BLaER1 treated with 17β-estradiol and CSF1 and Interleukin-3, amounts not matched to agents 10 nM and 100 nM (cell line): ENCODE measurements around the gene SAMD8.

Experiments
- H3K27ac ChIP-seq, 11 experiments: shearing (Covaris generic); formaldehyde crosslinking; 2 replicates each; pipeline ENCODE4 v1.8.1; 2022
- H3K27me3 ChIP-seq, 11 experiments: shearing (Covaris generic); formaldehyde crosslinking; 2 replicates each; pipeline ENCODE4 v1.8.1; 2022
- H3K36me3 ChIP-seq, 11 experiments: shearing (Covaris generic); formaldehyde crosslinking; 2 replicates each; pipeline ENCODE4 v1.8.1; 2022
- H3K4me1 ChIP-seq, 10 experiments: shearing (Covaris generic); formaldehyde crosslinking; 2 replicates each; pipeline ENCODE4 v1.8.1; 2022
- H3K4me2 ChIP-seq, 11 experiments: shearing (Covaris generic); formaldehyde crosslinking; 2 replicates each; pipeline ENCODE4 v1.8.1; 2022
- H3K4me3 ChIP-seq, 10 experiments: shearing (Covaris generic); formaldehyde crosslinking; 2 replicates each; pipeline ENCODE4 v1.8.1; 2022
- H3K9ac ChIP-seq, 11 experiments: shearing (Covaris generic); formaldehyde crosslinking; 2 replicates each; pipeline ENCODE4 v1.8.1; 2022
- H3K9me3 ChIP-seq, 11 experiments: shearing (Covaris generic); formaldehyde crosslinking; replicated peaks in 1 of 11; 2 replicates each; pipeline ENCODE4 v1.8.1; 2022
- H4K20me1 ChIP-seq, 11 experiments: shearing (Covaris generic); formaldehyde crosslinking; 2 replicates each; pipeline ENCODE4 v1.8.1; 2022
- Cebpa-rat ChIP-seq, 11 experiments: shearing (Covaris generic); IDR thresholded peaks; 2 replicates each; pipeline ENCODE4 v1.8.1; 2022

SAMD8 gene

DNA sequence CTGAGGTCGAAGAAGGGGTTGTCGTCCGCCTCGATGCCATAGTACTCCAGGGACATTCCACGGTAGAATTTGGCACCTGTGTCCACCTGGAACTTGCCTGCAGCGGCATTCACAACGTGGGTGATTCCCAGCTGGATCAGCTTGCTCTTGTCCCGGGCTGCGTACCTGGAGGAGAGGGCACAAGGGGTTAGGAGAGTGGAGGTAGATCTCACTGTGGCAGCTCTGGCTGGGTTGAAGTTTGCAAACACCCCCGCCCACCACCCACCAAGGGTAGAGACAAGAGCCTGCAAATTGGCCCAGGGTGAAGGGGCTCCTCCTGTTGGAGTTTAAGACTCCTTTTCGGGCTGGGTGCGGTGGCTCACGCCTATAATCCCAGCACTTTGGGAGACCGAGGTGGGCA lies 15.8 kb upstream of the SAMD8 start:
- Histone ChIP-seq H4K20me1 (no peaks in the 10 kb centered on the region; a peak in 1 of 22 replicates), H3K9me3 (peaks cover 0 to 4% (median 0%) of the 10 kb centered on the region in 11 experiments; a peak in 3 of 22 replicates), H3K27me3 (no peaks in the 10 kb centered on the region), H3K27ac (no peak overlapping the region), H3K4me1 (peaks cover 5 to 21% (median 11%) of the 10 kb centered on the region in 10 experiments), H3K36me3 (no peaks in the 10 kb centered on the region), H3K4me2 (no peak overlapping the region), H3K4me3 (no peak overlapping the region), H3K9ac (no peak overlapping the region)
- TF ChIP-seq Cebpa-rat (IDR thresholded peaks at IDR 0.05) = no peak

DNA sequence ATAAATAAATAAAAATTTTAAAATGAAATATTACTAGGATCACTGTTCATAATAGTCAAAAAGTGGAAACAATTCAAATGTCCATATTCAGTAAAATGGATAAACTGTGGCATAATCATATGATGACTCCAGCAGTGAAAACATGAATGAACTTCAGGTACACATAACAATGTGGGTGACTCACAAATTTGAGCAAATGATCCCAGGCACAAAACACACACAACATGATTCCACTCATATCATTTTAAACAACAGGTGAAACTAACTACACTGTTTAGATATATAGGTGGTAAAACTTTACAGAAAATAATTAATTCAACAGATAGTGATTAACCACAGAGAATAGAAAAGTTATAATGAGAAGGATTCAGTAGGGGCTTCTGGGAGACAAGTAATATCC lies 14.7 kb upstream of the SAMD8 start:
- TF ChIP-seq Cebpa-rat (IDR thresholded peaks at IDR 0.05) = no peak
- peaks cover 5 to 24% (median 12%) of the 10 kb centered on the region in 10 experiments for H3K4me1 ChIP-seq
- H3K9ac ChIP-seq = no peak overlapping the region
- H3K4me3 ChIP-seq = no peak overlapping the region
- no peaks in the 10 kb centered on the region for H3K36me3 ChIP-seq
- H3K27me3 ChIP-seq = no peaks in the 10 kb centered on the region
- peaks cover 0 to 4% (median 0%) of the 10 kb centered on the region in 11 experiments; a peak in 3 of 22 replicates for H3K9me3 ChIP-seq
- H4K20me1 ChIP-seq = no peaks in the 10 kb centered on the region; a peak in 1 of 22 replicates
- no peak overlapping the region for H3K4me2 ChIP-seq
- no peak overlapping the region for H3K27ac ChIP-seq

DNA sequence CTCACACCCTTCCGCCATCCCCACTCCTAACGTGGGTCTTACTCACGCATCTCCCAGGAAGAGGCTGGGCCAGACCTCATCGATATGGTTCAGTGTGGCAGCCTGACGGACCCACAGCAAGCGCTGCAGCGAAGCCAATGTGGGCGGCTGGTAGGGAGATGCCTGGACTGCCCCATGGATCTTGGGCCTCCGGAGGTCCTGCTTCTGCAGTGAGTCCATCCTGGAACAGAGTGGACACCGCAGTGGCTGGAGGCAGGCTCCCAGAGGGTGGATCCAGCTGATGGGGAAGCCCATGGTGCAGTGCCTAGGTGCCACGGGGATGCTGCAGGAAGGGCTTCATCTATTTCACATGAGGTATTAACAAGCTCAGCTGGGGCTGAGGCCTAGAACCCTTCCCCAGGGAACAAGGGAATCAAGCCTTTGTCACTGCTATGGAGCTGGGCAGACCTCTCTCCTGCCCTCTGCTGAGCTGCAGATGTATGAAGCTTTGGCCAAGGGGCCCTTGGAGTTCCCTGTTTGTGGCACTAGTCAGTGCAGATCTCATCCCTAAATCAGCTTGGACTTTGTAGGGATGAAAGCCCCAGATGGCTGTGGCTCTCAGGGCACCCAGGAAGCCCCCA lies 13.7 kb upstream of the SAMD8 start:
- Histone ChIP-seq H3K4me2 (no peak overlapping the region), H3K9ac (no peak overlapping the region), H3K9me3 (peaks cover 0 to 4% (median 0%) of the 10 kb centered on the region in 11 experiments; a peak in 3 of 22 replicates), H3K27me3 (no peaks in the 10 kb centered on the region), H3K27ac (no peak overlapping the region), H3K4me1 (peaks cover 5 to 24% (median 12%) of the 10 kb centered on the region in 10 experiments), H3K4me3 (no peak overlapping the region), H4K20me1 (no peaks in the 10 kb centered on the region; a peak in 1 of 22 replicates), H3K36me3 (no peaks in the 10 kb centered on the region)
- TF ChIP-seq Cebpa-rat (IDR thresholded peaks at IDR 0.05) = no peak

DNA sequence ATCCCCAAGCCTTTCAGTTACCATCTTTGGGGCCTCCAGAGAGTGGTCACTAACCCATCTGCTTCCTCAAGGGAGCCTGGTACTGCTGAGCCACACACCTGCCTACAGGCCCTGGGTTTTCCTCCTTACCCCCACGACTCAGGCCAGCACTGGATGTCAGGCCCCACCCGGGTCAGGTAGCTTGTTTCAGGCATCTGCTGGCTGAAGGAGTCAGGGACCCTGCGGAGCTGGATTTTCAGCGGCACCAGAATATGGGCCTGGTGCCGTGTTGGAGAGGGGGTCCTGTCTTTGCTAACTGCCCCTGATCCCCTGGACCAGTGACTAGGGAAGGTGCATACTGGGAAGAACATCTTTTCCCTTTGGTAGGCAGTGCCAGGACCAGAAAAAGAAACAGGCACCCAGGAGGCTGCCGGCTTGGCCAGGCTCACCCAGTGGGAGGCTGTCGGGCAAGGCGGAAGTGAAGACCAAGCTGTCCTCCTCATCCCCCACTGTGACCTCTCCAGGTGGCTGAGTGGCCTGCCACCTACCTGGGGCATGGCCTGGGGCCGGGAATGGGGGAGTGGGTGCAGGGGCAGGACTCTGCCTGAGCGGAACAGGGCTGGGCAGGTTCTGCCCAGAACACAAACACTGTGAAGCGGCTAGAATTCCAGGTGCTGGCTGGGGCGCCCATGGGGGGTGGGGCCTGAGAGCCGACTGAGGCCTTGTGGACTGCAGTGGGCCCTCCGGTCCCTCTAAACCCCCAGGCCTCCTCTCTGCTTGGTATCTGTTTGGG lies 12.4 kb upstream of the SAMD8 start:
- no peak for TF ChIP-seq Cebpa-rat (IDR thresholded peaks at IDR 0.05)
- Histone ChIP-seq H3K4me2 (peak overlapping the region in 1 of 11 experiments; percentile 64; a peak in 1 of 22 replicates), H3K4me1 (peaks cover 9 to 28% (median 14%) of the 10 kb centered on the region in 10 experiments), H3K36me3 (no peaks in the 10 kb centered on the region), H3K27me3 (no peaks in the 10 kb centered on the region), H3K9me3 (peaks cover 0 to 4% (median 0%) of the 10 kb centered on the region in 11 experiments; a peak in 3 of 22 replicates), H3K9ac (no peak overlapping the region), H4K20me1 (no peaks in the 10 kb centered on the region; a peak in 1 of 22 replicates), H3K27ac (no peak overlapping the region), H3K4me3 (no peak overlapping the region)

DNA sequence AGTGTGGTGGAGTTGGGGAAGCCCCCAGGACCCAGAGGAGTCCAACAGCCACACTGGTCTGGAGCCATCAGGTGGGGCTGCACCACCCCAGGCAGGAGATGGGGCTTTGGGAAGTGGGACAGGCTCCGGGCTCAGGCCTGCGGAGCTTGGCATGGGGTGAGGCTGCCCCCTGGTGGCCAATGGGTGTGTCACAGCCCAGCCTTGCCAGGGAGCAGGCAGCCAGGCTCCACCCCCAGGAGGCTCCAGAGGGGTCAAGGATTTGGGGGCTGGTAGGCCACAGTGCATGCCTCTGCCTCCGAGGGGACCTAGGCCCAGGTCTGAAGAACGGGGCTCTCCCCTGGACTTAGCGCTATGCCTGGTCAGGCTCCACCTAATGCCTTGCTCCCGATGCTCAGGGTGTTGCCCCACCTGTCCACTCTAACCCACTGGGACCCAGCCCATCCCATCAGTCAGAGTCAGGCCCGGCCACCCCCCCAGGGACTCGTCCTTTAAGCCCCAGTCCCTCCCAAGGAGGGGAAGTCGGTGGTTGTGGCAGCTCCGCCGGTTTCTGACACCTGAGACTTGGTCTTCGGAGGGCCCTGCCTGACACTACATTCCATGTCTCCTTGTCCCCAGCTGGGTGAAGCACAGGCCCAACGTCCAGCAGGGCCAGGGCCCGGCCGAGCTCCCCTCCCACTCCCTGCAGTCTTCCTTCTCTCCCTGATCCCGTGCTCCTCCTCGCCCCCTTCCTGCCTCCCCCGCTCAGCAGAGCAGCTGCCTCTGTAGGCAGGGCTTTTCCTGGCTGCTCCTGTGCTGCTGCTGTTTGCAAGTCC lies 11.3 kb upstream of the SAMD8 start:
- peaks cover 9 to 29% (median 18%) of the 10 kb centered on the region in 10 experiments for H3K4me1 ChIP-seq
- H3K4me2 ChIP-seq = peak overlapping the region; percentile 55 to 74 (median 64)
- peak overlapping the region in 8 of 11 experiments; percentile 2 to 47 (median 30); a peak in 10 of 22 replicates for H3K9ac ChIP-seq
- no peak overlapping the region for H3K27ac ChIP-seq
- no peak overlapping the region for H3K4me3 ChIP-seq
- TF ChIP-seq Cebpa-rat (IDR thresholded peaks at IDR 0.05) = no peak
- H3K27me3 ChIP-seq = no peaks in the 10 kb centered on the region
- H4K20me1 ChIP-seq = no peaks in the 10 kb centered on the region; a peak in 1 of 22 replicates
- H3K9me3 ChIP-seq = no peaks in the 10 kb centered on the region
- H3K36me3 ChIP-seq = no peaks in the 10 kb centered on the region

DNA sequence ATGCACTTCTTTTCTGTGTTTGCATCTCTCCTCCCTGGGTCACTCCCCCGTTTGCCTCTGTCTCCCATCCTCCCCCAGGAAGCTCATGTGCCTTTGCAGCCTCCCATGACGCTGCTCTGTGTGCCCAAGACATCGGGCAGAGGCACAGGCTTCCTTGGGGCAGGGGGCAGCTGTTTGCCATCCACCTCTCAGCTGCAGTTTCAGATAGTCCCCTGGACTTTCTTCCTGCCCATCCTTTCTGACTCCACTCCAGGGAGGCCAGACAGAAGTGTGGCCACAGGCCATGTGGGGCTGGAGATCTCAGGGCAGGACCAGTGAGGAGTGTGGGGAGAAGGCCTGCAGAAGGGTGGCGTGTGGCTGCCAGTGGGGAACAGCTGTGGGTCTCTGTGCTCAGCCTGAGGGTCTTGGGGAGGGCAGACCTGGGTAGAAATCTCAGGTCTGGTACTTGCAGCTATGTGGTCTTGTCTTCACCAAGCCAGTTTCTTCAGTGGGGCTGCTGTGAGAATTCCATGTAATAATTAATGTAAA lies 10.6 kb upstream of the SAMD8 start:
- H3K4me2 ChIP-seq = peak overlapping the region; percentile 55 to 74 (median 64); a peak in 19 of 22 replicates
- H4K20me1 ChIP-seq = no peaks in the 10 kb centered on the region; a peak in 1 of 22 replicates
- peak overlapping the region in 6 of 11 experiments; percentile 10 to 39 (median 30); a peak in 7 of 22 replicates for H3K9ac ChIP-seq
- no peaks in the 10 kb centered on the region for H3K27me3 ChIP-seq
- no peak for TF ChIP-seq Cebpa-rat (IDR thresholded peaks at IDR 0.05)
- no peaks in the 10 kb centered on the region for H3K36me3 ChIP-seq
- no peaks in the 10 kb centered on the region for H3K9me3 ChIP-seq
- H3K4me1 ChIP-seq = peaks cover 9 to 29% (median 18%) of the 10 kb centered on the region in 10 experiments
- no peak overlapping the region for H3K27ac ChIP-seq
- no peak overlapping the region for H3K4me3 ChIP-seq

DNA sequence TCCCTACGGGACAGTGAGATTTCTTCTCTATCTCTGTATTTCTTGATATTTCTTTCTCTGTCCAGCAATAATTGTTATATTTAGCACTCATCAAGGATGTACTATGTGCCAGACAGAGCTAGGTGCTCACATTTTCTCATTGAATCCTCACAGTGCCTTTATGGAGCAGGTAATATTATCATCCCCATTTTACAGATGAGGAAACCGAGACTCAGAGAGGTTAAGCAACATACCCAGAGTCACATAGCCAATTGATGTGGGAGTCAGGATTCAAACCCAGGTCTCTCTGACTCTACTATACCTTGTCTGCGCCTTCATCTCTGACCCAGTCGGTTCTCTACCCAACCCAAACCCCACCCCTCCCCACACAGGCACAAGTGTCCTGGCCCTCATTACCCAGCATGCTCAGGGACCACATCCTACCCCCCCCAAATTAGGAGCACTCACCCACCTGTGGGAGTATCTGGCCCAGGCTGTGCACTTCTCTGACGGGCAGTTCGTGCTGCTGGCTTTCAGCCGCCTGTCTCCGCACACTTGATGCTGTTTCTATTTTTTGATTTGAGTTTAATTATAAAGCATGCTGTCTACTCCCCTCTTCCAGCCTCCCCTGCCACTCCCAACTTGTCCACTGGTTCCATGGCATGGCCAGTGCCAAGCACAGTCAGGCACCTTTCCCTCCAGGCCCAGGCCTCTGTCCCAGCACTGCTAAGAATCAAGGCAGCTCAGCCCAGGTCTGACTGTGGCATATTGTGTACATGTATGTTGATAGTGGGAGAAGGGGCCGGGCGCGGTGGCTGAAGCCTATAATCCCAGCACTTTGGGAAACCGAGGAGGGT lies 9.8 kb upstream of the SAMD8 start:
- Histone ChIP-seq H3K27ac (no peak overlapping the region), H3K4me1 (peaks cover 9 to 29% (median 18%) of the 10 kb centered on the region in 10 experiments), H3K9ac (0 out of 22 replicates have a peak overlapping the region, but pooled peaks of 1 of the 11 experiments have one; percentile 24), H3K4me2 (no peak overlapping the region), H3K36me3 (no peaks in the 10 kb centered on the region), H3K4me3 (no peak overlapping the region), H3K27me3 (no peaks in the 10 kb centered on the region), H3K9me3 (no peaks in the 10 kb centered on the region), H4K20me1 (no peaks in the 10 kb centered on the region; a peak in 1 of 22 replicates)
- no peak for TF ChIP-seq Cebpa-rat (IDR thresholded peaks at IDR 0.05)
